HG02870 (cell line): ENCODE results near the gene ZBTB46.

Experiments
- ATAC-seq: cut with Tn5 transposase; IDR thresholded peaks from one replicate; pipeline ENCODE4 v1.9.1; 2021; ENCODE audit warnings: mild to moderate bottlenecking, moderate library complexity; ENCODE audit not compliant: unreplicated experiment

The ZBTB46 gene

GRCh38 chr20:63697357-63697867, 133.7 kb downstream of the ZBTB46 start:
- no peak for ATAC-seq

- ATAC-seq = no peak
Observed at GRCh38 chr20:63696628-63697356, 134.3 kb downstream of the ZBTB46 start, which contains the start of gene TNFRSF6B. TSS of gene TNFRSF6B (plus strand) at chr20:63696652. CDS start at chr20:63696768, 116 bp downstream.

GRCh38 chr20:63696306-63696627, 134.8 kb downstream of the ZBTB46 start:
- ATAC-seq = no peak

GRCh38 chr20:63695424-63696305, 135.4 kb downstream of the ZBTB46 start:
- no peak for ATAC-seq

GRCh38 chr20:63694584-63695423, 136.3 kb downstream of the ZBTB46 start:
- no peak for ATAC-seq

GRCh38 chr20:63693733-63694583, 137.1 kb downstream of the ZBTB46 start:
- ATAC-seq = no peak
